COR-L47 (cell line): Measurements from ENCODE around the gene ACER3.
A peak's percentile ranks its signal among the peaks of the same experiment; 100 is the strongest.
"Not testable (repeated sequence)": the region's sequence is repeated elsewhere in the genome, so short reads cannot be mapped to it uniquely, and the experiment has no call there.

ENCODE experiments used
- DNase-seq: peaks from one replicate; lab custom pipeline; 2025; lab: John Stamatoyannopoulos, UW

ACER3 gene

DNA sequence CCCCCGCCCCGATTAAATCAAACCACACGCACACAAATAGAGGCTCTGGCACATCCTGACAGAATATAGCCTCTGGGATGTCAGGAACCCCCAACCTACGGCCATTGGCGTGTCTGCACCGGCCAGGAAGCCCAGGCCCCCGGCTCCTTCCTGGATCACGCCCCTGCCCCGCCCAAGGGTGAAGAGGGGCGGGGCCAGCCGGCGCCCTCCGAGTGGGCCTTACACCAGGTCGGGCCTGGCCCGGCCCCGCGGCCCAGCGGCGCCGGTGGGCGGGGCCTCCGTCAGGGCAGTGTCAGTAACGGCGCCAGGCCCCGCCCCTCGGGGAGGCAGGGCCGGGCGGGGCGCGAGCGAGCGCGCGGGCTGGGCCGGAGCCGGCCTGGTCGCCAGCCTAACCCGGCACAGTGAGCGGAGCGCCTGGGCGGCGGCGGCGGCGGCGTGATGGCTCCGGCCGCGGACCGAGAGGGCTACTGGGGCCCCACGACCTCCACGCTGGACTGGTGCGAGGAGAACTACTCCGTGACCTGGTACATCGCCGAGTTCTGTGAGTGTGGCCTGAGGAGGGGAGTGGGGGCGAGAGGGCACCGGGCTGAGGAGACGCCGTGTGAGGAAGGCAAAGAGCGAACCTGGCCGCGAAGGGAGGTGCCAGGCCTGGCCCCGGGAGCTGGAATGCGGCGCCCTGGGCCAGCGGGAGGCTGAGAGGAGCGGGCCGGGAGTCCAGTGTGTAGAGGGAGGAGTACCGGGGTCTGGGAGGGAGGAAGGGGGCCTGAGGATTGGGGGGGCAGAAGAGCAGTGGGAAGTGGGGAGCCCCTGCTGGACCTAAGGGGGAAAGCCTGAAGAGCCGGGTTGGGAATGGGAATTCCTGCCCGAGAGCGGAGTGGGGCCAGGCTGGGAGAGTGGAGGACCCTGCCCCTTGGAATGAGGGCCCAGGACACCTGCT, at the start of gene ACER3:
Gene ACER3, plus strand, starts transcription at position 380 of the 937 bp plus-strand sequence. Its CDS starts 59 bp downstream, at position 439.
- DNase-seq: peak; percentile 71

DNA sequence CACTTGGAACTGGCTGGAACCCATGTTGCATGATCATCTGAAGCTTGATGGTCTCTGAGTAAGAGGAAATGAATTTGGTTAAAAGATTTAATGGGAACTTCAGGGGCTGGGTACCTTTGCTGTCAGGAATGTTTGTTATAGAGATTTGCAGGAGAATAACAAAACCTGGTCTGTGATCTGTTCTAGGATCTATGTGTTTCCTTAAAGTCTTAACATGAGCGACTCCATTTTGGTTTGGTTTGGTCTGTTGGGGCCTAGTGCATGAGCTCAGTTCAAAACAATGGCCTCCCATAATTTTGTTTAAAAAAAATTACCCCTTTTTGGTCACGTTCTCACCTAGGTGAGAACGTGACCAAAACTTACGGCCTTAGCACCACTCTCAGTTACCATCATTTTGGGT, 49.5 kb upstream of the ACER3 start:
- DNase-seq: no peak

DNA sequence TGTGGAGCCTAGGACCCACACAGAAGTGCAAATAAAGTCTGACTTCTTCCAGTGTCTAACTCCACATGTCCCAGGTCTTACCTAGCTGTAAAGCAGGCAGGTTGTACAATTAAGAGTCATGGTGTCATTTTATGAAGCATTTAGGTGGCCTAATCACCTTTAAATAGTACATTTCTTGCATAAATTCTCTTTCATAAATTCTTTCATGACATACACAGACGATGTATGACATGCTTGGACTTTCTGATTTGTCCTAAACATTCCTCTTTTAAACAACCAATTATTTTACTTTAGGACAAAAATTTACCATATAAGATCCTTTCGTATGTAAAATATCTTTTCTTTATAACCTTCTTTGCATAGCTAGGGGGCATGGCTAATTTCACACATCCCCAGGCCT, 46.3 kb upstream of the ACER3 start:
- no peak for DNase-seq

DNA sequence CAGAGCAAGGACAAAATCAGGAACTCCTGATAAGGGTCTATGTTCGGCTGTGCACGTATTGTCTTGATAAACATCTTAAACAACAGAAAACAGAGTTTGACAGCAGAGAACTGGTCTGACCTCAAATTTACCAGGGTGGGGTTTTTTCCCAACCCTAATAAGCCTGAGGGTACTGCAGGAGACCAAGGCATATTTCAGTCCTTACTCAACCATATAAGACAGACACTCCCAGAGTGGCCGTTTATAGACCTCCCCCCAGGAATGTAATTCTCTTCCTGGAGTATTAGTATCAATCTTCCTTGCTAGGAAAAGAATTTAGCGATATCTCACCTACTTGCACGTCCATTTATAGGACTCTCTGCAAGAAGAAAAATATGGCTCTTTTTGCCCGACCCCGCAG, 45.0 kb upstream of the ACER3 start:
- DNase-seq: not testable (repeated sequence)

DNA sequence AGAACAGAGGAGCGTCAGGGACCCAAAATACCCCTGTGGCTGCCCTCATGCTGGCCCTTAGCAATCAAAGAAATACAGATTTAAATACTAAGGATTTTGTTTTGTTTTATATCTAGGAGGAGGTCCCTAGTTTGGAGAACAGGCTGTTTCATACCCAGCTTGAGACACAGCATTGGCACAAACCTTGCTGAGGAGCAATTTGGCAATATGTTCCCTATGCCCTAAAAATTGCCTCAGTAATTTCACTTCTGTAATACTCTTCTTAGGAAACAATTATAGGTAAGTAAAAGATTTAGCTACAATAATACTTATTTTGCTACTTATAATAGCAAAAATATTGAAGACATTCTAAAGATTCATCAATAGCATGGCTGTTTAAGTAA, 40.5 kb upstream of the ACER3 start:
- no peak for DNase-seq

DNA sequence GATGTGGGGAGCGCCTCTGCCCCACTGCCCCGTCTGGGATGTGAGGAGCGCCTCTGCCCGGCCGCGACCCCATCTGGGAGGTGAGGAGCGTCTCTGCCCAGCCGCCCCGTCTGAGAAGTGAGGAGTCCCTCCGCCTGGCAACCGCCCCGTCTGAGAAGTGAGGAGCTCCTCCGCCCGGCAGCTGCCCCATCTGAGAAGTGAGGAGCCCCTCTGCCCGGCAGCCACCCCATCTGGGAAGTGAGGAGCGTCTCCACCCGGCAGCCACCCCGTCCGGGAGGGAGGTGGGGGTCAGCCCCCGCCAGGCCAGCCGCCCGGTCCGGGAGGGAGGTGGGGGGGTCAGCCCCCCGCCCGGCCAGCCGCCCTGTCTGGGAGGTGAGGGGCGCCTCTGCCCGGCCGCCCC, 39.3 kb upstream of the ACER3 start:
- not testable (repeated sequence) for DNase-seq

DNA sequence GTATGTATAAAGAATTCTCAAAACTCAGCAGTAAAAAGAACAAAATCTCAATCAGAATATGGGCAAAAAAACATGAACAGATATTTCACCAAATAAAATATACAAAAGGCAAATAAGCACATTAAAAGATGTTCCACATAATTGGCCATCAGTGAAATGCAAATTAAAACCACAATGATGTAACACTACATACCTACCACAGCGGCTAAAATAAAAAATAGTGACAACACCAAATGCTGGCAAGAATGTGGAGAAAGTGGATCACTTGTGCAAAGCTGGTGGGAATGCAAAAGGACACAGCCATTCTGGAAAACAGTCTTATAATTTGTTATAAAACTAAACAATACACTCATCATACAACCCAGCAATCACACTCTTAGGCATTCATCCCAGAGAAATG, 38.3 kb upstream of the ACER3 start:
- no peak for DNase-seq

DNA sequence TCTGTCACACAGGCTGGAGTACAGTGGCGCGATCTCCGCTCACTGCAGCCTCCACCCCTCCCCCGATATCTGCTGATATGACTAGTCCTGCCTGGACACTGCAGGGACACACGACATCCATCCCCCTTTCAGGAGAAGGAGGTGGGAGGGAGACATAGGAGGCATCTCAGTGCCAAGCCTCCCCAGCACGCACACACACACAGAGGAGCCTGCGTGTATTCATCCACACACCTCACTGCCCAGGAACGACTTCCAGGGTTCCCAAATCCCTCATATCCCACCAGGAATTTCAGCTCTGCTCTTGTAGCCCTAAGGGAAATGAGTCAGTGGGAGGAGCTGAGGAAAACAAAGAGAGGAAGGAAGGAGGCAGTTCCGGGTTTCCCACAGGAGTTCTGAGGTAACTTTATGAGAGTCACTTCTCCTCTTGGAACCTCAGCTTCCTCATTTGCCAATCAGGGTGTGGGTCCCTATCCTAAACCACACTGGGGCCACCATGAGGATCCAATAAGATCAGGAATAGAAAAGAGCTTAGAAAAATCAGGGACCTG, 37.2 kb upstream of the ACER3 start:
- DNase-seq: no peak

DNA sequence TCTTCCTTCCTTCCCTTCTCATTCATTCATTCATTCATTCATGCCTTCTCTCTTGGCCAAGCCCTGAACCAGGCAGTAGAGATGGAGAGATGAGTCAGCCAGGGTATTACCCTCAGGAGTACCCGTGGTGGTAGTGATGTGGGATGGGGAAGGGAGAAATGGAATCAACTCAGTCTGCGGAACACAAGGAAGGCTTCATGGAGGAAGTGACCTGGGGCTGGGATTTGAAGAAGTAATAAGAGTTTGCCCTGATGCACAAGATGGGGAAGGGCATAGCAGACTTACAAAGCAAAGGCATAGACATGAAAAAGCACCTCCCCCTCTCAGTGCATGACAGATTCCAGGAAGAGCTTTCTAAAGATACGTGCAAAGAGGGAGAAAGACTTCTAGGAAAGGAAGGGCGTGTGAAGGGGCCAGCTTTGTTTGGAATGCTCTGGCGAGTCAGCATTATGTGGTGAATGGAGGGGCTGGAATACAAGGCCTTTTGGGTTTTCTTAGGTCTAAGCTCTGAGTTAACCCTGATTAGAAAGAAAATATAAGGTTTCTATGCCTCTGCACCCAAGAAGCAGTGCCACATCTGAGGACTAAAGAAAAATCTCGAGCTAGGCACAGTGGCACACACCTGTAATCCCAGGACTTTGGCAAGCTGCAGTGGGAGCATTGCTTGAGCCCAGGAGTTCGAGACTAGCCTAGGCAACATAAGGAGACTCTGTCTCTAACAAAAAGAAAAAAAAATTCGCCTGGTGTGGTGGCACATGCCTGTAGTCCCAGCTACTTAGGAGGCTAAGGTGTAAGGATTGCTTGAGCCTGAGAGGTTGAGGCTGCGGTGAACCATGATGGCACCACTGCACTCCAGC, 36.4 kb upstream of the ACER3 start:
- DNase-seq: no peak

DNA sequence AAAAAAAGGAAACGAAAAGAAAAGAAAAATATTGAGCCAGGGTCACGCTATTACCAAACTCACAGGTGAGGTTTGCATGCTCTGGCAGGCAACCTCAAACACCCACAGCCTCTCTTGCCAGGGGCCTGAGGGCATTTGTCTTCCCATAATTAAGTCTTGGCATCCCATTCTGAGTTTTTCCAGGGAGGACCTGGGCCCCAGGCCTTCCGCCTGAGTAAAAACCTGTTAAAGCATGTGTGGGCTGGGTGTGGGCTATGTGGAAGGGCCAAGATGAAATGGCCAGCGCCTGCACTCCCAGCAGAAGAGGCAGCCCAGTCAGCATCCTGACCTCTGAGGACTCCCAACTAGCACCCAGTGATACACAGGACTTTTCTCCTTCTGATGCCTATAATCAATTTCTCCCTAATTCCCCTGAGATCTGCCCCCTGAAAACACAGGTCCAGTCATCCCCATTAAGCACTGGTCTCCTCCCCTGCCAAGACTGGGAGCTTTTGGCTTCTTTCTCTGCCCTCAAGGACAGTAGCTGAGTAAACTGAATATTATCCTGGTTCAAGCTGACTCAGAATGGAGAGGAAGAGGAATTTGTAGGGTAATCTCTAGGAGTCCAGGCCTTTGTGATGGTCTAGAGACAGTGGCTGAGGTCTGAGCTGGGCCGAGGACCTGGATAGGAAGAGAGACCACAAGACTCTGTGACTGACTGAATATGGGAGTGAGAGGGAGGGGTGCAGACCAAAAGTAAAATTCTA, 35.6 kb upstream of the ACER3 start:
- no peak for DNase-seq

DNA sequence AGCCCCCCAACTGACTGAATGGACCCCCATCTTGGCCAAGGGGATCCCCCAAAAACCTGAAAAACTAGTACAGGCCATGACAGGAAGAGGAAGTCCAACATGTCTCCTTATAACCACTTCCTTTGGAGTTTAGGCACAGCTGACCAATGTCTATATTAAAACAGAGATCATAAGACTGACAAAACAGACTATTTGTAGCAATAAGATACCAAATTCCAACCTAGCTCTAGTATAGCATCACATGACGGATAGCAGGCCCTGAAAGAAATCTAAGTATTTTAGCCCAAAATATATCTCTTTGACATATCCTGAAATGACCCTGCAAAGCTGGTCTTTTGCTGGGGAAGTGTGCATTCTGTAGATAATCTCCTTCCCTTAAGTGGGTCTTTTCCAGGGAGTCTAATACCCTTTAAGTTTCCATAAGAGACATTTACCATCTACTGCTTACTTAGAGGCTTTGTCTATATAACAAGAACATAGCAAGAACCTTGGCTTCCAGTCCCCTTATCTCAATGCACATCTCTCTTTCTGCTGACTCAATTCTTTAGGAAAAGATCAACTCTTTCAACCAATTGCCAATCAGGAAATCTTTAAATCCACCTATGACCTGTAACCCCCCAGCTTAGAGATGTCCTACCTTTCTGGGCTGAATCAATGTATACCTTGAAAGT, 34.9 kb upstream of the ACER3 start:
- no peak for DNase-seq

DNA sequence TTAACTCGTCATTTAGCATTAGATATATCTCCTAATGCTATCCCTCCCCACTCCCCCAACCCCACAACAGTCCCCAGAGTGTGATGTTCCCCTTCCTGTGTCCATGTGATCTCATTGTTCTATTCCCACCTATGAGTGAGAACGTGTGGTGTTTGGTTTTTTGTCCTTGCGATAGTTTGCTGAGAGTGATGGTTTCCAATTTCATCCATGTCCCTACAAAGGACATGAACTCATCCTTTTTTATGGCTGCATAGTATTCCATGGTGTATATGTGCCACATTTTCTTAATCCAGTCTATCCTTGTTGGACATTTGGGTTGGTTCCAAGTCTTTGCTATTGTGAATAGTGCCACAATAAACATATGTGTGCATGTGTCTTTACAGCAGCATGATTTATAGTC, 34.2 kb upstream of the ACER3 start:
- DNase-seq: not testable (repeated sequence)

DNA sequence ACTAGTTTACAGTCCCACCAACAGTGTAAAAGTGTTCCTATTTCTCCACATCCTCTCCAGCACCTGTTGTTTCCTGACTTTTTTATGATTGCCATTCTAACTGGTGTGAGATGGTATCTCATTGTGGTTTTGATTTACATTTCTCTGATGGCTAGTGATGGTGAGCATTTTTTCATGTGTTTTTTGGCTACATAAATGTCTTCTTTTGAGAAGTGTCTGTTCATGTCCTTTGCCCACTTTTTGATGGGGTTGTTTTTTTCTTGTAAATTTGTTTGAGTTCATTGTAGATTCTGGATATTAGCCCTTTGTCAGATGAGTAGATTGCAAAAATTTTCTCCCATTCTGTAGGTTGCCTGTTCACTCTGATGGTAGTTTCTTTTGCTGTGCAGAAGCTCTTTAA, 33.7 kb upstream of the ACER3 start:
- DNase-seq: not testable (repeated sequence)

DNA sequence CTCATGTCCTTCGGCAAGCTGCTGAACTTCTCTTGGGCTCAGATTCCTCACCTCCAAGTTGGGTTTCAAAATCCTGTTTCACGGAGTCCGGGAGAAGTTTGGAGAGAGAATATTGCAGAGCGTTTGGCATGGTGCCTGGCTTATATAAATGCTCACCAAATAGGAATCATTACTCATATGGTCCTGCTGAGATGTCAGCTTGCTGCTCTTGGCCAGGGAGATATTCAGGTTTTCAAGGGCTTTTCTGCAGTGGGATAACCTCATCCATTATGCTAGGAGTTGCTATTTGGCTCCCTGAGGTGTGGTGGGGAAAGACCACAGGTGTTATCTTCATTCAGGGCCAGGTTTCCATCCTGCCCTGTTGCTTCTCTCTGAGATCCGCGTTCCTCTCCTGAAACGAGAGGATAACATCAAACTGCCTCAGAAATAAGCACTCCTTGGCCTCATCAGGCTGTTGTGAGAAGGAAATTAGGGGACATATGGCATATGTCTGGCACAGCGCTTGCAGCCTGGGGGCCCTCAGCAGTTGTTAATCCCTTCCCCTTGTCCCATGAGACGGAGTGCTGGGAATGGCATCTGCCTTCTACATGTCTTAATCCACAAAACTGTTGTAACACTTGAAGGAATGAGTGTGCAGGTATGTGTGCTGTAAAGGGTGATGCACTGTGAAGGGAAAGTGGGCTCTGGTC, 29.9 kb upstream of the ACER3 start:
- DNase-seq: peak; percentile 28

DNA sequence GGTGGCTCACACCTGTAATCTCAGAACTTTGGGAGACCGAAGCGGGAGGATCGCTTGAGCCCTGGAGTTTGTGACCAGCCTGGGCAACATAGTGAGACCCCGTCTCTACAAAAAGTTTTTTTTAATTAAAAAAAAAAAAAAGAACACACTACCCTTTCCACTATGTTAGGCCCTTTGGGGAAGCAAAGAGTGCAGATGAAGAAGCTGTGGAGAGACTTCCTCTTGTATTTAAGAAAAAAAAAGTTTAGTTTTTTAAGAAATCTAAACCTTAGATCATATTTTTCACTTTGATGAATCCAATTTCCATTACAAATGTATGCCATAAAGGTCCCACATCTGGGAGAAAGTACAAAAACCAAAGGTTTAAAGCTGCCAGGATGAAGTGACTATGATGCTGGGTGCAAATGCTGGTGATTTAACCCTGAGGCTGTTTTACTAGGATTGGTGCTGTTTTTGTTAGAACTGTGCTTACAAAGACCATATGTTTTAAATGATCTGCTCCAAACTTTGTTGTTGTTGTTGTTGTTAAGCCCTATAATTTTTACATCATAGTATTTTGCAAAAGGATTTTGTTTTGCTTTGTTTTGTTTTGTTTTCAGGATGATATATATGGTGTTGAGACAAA, 28.9 kb upstream of the ACER3 start:
- no peak for DNase-seq

DNA sequence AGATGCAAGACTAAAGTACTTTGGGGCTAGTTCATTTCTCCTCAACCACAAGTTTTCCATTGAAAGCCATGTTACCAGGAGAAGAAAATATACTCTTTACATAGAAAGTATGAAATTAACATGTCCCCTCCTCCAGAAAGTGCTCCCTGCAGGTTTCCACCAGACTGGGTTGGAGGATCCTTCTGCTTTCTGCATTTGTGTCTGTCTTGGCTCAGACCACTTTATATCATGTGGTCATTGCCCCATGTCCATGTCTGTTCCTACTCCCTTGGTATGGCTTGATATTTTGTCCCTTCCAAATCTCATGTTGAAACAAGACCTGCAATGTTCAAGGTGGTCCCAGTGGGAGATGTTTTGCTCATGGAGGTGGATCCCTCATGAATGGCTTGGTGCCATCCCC, 28.4 kb upstream of the ACER3 start:
- no peak for DNase-seq

DNA sequence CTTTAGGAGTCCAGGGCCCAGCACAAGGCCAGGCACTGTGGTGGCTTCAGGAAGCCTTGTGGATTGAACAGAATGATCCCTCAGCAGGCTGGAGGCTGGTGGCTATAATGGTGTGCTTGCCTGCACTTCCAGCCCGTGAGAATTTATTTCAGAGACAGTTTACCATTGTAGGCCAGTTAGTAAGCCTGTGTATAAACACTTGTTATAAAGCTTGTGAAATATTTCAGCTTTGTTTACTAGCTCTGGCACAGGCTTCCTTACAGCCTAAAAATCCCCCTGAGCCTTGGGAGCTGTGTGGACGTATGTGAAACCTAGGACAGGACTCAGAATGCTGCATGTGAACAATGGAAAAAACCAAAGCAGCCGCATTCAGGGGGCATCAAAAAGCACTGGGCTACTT, 26.6 kb upstream of the ACER3 start:
- DNase-seq: no peak

DNA sequence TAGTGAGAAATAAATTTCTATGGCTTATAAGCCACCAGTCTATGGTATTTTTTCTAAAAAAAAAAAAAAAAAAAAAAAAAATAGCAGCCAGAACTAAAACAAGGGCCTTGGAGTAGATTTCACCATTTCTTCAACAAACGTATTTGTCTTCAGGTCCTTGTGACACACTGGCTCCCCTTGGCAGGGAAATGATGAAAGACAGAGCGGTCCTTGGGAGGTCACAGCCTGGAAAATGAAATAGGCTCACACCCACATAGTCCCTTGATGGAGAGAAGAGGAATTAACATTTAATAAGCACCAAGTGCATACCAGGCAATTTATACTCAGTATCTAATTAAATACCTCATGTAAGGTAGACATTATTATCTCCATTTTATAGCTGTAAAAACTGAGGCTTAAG, 25.7 kb upstream of the ACER3 start:
- DNase-seq: no peak

DNA sequence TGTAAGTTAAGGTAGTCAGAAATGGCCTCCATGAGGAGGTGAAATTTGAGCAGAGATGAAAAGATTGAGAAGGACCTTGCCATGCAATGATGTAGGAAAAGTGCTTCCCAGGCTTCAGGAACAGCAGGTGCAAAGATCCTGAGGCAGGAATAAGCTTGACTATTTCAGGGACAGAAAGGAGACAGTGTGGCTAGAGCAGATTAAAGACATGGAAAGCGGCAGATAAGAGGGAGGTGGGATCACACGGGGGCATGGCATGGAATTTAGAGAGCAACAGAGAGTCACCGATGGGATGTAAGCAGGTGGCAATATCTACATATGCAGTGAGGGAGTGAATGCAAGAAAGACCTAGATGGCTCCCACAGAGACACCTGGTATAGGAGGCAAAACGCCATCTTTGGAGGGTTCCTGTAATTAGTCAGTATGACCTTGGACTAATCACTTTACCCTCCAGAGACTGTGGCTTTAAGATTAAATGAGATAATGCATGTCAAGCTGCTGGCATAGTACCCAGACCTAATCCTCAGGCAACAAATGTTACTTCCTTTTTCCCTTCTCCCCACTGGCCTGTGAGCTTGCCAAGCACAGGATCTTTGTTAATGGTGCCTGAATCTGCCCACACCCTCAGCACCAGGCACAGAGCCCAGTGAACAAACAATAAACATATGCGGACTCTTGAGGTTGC, 24.6 kb upstream of the ACER3 start:
- peak; percentile 70 for DNase-seq
